Dendritic cell treated with granulocyte-macrophage colony-stimulating factor and Interleukin-4, amounts not matched to agents 40 ng/mL and 50 ng/mL, for 4 days (primary cell): Measurements from ENCODE around the gene PSMB5.
A peak's percentile ranks its signal among the peaks of the same experiment; 100 is the strongest.

Source experiments
- H3K27ac Mint-ChIP-seq: one replicate; pipeline ENCODE4 v1.8.0; 2022; ENCODE audit warnings: mild to moderate bottlenecking, mixed read lengths
- H3K27me3 Mint-ChIP-seq: one replicate; pipeline ENCODE4 v1.8.0; 2022; ENCODE audit warnings: mild to moderate bottlenecking, mixed read lengths
- H3K36me3 Mint-ChIP-seq: one replicate; pipeline ENCODE4 v1.8.0; 2022; ENCODE audit warnings: low read depth, mixed read lengths
- H3K4me1 Mint-ChIP-seq: one replicate; pipeline ENCODE4 v1.8.0; 2022; ENCODE audit warnings: low read depth, mixed read lengths
- H3K4me3 Mint-ChIP-seq: one replicate; pipeline ENCODE4 v1.8.0; 2022; ENCODE audit warnings: mild to moderate bottlenecking, moderate library complexity, mixed read lengths
- H3K9me3 Mint-ChIP-seq: one replicate; pipeline ENCODE4 v1.8.0; 2022; ENCODE audit warnings: mixed read lengths
- intact Hi-C: fragments of 100-400 bp; cut with micrococcal nuclease; formaldehyde crosslinking; loops from one replicate; pipeline ENCODE4 v1.15.0; 2022

The PSMB5 gene

DNA sequence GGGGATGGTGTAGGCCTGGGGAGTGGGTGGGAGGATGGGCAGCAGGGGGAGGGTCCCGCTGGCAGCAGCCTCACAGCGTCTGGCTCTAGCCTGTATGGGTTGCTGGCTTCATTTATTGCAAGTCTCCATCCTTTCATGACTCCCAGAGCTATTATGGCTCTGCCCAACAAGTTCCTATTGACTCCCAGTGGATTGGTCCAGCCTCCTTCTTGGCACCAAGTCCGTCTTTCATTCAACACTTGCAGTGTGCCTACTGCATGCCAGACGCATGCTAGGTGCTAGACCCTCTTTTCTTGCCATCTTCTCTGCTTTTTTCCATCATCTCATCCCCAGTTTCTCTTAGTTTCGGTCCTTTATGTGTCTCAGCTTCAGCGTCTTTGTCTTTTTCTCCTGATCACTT lies 8.4 kb upstream of the PSMB5 start:
- intact Hi-C loops = no loop called here
- peaks cover 11% of the 10 kb centered on the region for H3K4me1 Mint-ChIP-seq
- H3K4me3 Mint-ChIP-seq = no peak overlapping the region
- H3K27me3 Mint-ChIP-seq = peaks cover 18% of the 10 kb centered on the region
- H3K36me3 Mint-ChIP-seq = no peaks in the 10 kb centered on the region
- no peak overlapping the region for H3K27ac Mint-ChIP-seq
- H3K9me3 Mint-ChIP-seq = no peaks in the 10 kb centered on the region

- Mint-ChIP-seq H3K27me3 (peaks cover 15% of the 10 kb centered on the region), H3K9me3 (no peaks in the 10 kb centered on the region), H3K4me3 (no peak within 1 kb of the TSS), H3K36me3 (no peaks in the 10 kb centered on the region), H3K27ac (no peak within 1 kb of the TSS), H3K4me1 (peaks cover 11% of the 10 kb centered on the region)
- intact Hi-C loops = no loop called here
Observed at GRCh38 chr14:23042162-23042965, 7.7 kb upstream of the PSMB5 start, which contains the start of gene PSMB11. Gene PSMB11 (plus strand): TSS chr14:23042212. CDS start chr14:23042226, 14 bp downstream.

GRCh38 chr14:23041729-23042128 lies 7.0 kb upstream of the PSMB5 start:
- peaks cover 11% of the 10 kb centered on the region for H3K4me1 Mint-ChIP-seq
- H3K27ac Mint-ChIP-seq = no peak overlapping the region
- H3K36me3 Mint-ChIP-seq = no peaks in the 10 kb centered on the region
- H3K4me3 Mint-ChIP-seq = no peak overlapping the region
- intact Hi-C loops = no loop called here
- H3K9me3 Mint-ChIP-seq = no peaks in the 10 kb centered on the region
- H3K27me3 Mint-ChIP-seq = peaks cover 11% of the 10 kb centered on the region

DNA sequence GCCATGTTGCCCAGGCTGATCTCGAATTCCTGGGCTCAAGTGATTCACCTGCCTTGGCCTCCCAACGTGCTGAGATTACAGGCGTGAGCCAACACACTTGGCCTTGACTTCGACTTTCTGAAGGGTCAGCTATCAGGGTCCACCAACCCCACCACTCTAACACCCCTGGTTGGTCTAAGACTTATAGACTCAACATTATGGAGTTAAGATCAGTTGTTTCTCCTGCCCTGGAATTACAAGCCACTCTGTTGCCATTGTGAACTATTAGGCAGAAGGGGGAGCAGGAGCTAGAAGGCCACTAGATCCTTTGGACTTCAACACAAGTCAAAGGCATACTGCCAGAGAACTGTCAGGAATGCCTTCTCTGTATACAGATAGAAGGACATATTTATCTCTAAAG lies 5.4 kb upstream of the PSMB5 start:
- Mint-ChIP-seq H3K27me3 (peaks cover 7% of the 10 kb centered on the region), H3K4me1 (peaks cover 17% of the 10 kb centered on the region), H3K27ac (no peak overlapping the region), H3K4me3 (no peak overlapping the region), H3K36me3 (no peaks in the 10 kb centered on the region), H3K9me3 (no peaks in the 10 kb centered on the region)
- intact Hi-C loops = no loop called here

DNA sequence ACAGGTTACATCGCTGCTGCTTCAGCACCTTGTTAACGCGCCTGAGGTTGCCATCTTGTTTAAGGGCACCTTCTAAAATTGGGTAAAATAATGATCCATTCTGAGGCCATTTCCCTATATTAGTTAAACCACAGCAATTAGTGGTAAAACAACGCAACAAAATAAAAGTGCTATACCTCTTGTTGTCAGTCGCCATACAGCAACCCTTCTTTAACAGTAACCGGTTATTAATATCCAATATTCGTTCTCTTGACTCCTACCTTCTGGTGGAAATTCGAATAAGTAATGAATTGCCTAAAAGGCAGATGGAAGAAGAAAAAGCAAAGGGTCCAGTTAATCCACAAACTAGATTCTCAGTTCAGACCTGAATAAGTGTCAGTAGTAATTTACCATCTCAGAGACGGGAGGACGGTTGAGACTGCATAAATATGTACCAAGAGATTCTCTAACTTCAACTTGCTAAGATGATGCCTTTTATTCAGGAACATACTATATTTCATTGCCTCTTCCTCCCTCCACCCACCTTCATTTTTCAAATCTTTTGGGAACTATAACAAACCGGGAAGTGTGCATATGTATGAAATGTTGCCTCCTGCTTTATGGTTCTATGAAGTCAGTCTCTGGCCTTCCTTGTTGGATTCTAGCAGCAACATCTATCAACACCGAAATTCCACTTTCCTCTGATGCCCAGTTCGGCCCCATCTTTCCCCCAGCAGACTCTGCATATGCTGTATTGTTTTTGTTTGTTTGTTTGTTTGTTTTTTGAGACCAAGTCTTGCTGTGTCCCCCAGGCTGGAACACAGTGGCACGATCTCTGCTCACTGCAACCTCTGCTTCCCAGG lies 824 bp upstream of the PSMB5 start:
- intact Hi-C loops = loop anchor here (1.0 kb wide), 1 partner anchor 28 kb away; no protein-coding TSS in a partner anchor
- H3K4me3 Mint-ChIP-seq = peak overlapping the region; percentile 6
- peak overlapping the region; percentile 95 for H3K27ac Mint-ChIP-seq
- H3K27me3 Mint-ChIP-seq = no peaks in the 10 kb centered on the region
- peaks cover 25% of the 10 kb centered on the region for H3K4me1 Mint-ChIP-seq
- H3K36me3 Mint-ChIP-seq = peaks cover 42% of the 10 kb centered on the region
- no peaks in the 10 kb centered on the region for H3K9me3 Mint-ChIP-seq

DNA sequence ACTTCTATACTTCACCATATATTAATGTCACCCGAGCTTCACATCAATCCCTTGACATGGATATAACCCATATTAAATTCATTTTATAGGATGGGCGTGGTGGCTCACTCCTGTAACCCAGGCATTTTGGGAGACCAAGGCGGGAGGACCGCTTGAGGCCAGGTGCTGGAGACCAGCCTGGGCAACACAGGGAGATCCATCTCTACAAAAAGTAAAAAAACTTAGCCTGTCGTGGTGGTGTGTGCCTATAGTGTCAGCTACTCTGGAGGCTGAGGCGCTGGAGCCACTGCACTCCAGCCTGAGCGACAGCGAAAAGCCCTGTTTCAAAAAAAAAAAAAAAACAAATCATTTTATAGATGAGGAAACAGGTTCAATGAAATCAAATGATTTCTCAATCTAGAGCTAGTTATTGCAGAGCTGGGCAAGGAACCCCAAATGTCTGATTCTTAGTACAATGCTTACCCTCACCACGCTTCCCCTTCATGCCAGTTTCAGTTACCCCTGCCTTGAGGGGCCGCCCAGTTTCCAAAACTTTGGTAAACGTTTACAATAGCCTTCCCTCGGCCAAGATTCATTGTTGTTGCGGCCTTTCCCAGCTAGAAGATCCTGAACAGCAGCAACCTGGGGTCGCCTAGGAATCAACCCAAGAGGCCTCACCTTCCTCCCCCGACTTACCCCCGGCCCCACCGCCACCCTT lies 751 bp downstream of the PSMB5 start:
- intact Hi-C loops = no loop called here
- Mint-ChIP-seq H3K4me1 (peaks cover 32% of the 10 kb centered on the region), H3K4me3 (peak overlapping the region; percentile 95), H3K36me3 (peaks cover 58% of the 10 kb centered on the region), H3K9me3 (no peaks in the 10 kb centered on the region), H3K27me3 (no peaks in the 10 kb centered on the region), H3K27ac (peak overlapping the region; percentile 95)

- Mint-ChIP-seq H3K36me3 (peaks cover 63% of the 10 kb centered on the region), H3K4me3 (peak overlapping the region; percentile 95), H3K9me3 (no peaks in the 10 kb centered on the region), H3K27me3 (no peaks in the 10 kb centered on the region), H3K4me1 (peaks cover 37% of the 10 kb centered on the region), H3K27ac (peak overlapping the region; percentile 95)
- intact Hi-C loops = no loop called here
Observed at GRCh38 chr14:23033251-23033727, 1.4 kb downstream of the PSMB5 start.

DNA sequence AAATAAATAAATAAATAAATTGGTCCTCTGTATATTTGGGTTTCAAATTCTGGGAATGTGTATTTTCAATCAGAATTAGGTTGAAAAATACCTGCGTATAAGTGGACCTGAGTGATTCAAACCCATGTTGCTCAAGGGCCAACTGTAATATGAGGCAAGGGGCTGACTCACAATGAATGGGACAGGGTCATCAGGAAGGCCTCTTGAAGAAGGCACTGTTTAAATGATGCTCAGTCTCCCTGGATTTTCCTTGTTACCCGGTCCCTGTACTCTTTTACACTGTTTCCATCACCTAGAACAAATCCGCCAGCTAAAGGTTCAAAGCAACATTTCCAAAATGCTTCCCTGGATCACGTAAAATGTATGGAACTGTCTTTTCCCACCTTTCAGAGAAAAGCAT lies 3.8 kb downstream of the PSMB5 start:
- H3K4me1 Mint-ChIP-seq = peaks cover 35% of the 10 kb centered on the region

GRCh38 chr14:23028799-23029198 lies 5.9 kb downstream of the PSMB5 start:
- no peaks in the 10 kb centered on the region for H3K27me3 Mint-ChIP-seq
- H3K36me3 Mint-ChIP-seq = peaks cover 93% of the 10 kb centered on the region
- no peaks in the 10 kb centered on the region for H3K9me3 Mint-ChIP-seq
- intact Hi-C loops = no loop called here
- no peak overlapping the region for H3K4me3 Mint-ChIP-seq
- peaks cover 30% of the 10 kb centered on the region for H3K4me1 Mint-ChIP-seq
- peak overlapping the region; percentile 11 for H3K27ac Mint-ChIP-seq

More for the DNA sequence above, 3.8 kb downstream of the PSMB5 start:
- H3K36me3 Mint-ChIP-seq = peaks cover 86% of the 10 kb centered on the region
- H3K9me3 Mint-ChIP-seq = no peaks in the 10 kb centered on the region
- H3K27me3 Mint-ChIP-seq = no peaks in the 10 kb centered on the region
- H3K4me3 Mint-ChIP-seq = no peak overlapping the region
- intact Hi-C loops = no loop called here
- no peak overlapping the region for H3K27ac Mint-ChIP-seq

GRCh38 chr14:23025151-23025814 lies 9.4 kb downstream of the PSMB5 start:
- Mint-ChIP-seq H3K36me3 (peaks cover 58% of the 10 kb centered on the region), H3K27ac (peak overlapping the region; percentile 12), H3K27me3 (no peaks in the 10 kb centered on the region), H3K9me3 (no peaks in the 10 kb centered on the region), H3K4me3 (no peak overlapping the region), H3K4me1 (peaks cover 29% of the 10 kb centered on the region)
- intact Hi-C loops = no loop called here

DNA sequence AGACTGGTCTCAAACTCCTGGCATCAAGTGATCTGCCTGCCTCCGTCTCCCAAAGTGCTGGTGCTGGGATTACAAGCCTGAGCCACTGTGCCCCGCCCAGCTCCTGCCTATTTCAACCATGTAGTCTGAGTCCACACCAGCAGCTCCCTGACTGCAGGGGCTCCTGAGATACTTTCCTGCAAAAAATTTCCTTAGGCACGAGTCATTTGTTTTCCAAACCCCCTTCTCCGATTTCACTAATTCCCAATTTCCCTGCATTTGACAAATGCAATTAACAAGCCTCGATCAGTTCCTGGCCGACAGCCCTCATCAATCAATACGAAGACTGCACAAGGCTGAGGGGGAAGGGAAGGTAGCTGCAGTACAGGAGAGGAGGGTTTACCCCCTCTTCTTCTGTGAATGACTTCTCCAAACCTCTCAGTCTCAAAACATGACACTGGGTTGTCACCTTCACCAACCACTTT lies 10.1 kb downstream of the PSMB5 start:
- Mint-ChIP-seq H3K27ac (peak overlapping the region; percentile 12), H3K27me3 (no peaks in the 10 kb centered on the region), H3K4me1 (peaks cover 29% of the 10 kb centered on the region), H3K9me3 (no peaks in the 10 kb centered on the region), H3K4me3 (no peak overlapping the region), H3K36me3 (peaks cover 52% of the 10 kb centered on the region)
- intact Hi-C loops = no loop called here

GRCh38 chr14:23023795-23024152 lies 10.9 kb downstream of the PSMB5 start:
- Mint-ChIP-seq H3K4me1 (peaks cover 20% of the 10 kb centered on the region), H3K27me3 (no peaks in the 10 kb centered on the region), H3K36me3 (peaks cover 43% of the 10 kb centered on the region), H3K27ac (no peak overlapping the region), H3K4me3 (no peak overlapping the region), H3K9me3 (no peaks in the 10 kb centered on the region)
- intact Hi-C loops = no loop called here

DNA sequence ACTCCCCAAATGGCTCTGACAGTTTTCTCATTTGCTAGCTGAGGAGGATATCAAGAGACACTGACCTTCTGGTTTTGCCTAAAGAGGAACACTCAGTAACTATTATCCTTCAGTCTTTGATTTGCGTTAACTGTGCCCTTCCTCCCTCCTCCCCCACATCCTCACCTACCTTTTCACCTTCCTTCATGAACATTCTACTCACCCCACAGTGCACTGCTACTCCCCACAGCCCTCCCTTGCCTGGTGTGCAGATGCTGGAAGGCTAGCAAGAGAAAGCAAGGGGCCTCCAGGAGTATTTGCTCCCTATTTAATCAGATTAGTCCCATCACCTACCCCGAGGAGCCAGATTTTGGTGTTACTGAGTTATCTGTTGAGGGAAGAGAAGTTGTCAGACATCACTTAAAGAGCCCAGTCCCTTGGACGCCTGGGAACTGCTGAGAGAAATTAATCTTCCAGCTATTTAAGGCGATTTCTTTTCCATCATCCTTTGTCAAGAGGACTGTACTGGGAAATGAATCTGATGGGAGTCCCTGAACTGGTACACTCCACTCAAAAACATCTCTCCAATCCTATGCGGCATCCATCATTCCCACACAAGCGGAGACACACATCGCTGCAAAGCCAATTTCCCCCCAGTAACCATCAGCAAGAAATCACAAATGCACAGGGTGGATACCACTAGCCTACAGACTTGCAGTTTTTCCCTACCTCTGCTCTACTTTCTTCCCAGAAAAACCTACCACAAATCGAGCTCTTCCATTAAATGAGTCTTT lies 11.5 kb downstream of the PSMB5 start:
- H3K4me1 Mint-ChIP-seq = peaks cover 18% of the 10 kb centered on the region

More for the DNA sequence above, 11.5 kb downstream of the PSMB5 start:
- Mint-ChIP-seq H3K27ac (no peak overlapping the region), H3K4me3 (no peak overlapping the region), H3K27me3 (no peaks in the 10 kb centered on the region), H3K9me3 (no peaks in the 10 kb centered on the region), H3K36me3 (peaks cover 39% of the 10 kb centered on the region)
- intact Hi-C loops = no loop called here
